ENCODE data around the gene PARD3B. TPM values are rescaled to one million over a fixed set of nuclear protein-coding genes. Genes with fewer than 3 reads are reported as not detected.

PARD3B gene
- total and polyA plus RNA-seq, 2 of the 4 experiments (the other 2 are of a cell fraction), result 3.3 to 15.6 TPM

DNA sequence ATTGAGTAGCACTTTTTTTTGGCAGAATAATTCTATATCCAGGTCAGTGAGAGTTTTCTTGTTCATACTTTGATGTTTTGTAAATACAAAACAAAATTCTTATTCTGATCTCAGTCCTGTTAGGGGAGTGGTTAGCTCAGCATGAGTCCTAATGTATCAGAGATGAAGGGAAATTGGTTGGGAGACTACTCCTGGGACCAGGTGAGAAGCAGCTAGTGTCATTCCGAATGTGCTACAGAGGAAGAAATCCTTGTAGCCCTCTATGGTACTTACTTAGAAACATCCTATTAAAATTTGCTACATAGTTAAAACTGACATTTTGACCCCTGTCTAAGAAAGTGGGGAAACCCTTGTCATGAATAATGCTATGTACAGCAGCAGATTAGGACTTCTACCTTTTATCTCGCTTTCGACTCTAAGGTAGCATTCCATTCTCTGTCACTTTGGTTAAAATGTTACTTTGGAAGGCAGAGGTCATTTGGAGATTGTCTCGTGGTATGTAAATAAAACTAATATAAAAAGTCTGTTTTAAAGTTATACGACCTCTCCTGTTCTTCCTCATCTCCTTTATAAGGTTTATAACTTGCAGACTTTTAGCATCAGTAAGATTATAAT is 65.8 kb downstream of the PARD3B start:
- Histone ChIP-seq H3K4me3 (ENCODE audit: insufficient read depth, low read depth, low read length) (no peak overlapping the region), H3K4ac (ENCODE audit: low read depth, low read length) (no peak overlapping the region), H2BK5ac (ENCODE audit: low read depth, low read length, poor library complexity, severe bottlenecking) (no peak overlapping the region), H4K91ac (ENCODE audit: insufficient read depth, low read depth, low read length) (no peak overlapping the region), H4K5ac (ENCODE audit: low read depth, low read length) (no peak overlapping the region), H2BK15ac (ENCODE audit: low read depth, low read length) (no peak overlapping the region), H2AK9ac (replicated peaks; ENCODE audit: low read depth, low read length, poor library complexity) (no peak overlapping the region), H3K4me2 (ENCODE audit: low read depth, low read length) (no peak overlapping the region), H3K9me1 (ENCODE audit: insufficient read depth, low read length) (0 out of 2 replicates have a peak, but pooled peaks cover 4% of the 10 kb centered on the region), H3K27me3 (ENCODE audit: control insufficient read depth, insufficient read depth, low read length) (no peaks in the 10 kb centered on the region), H3K9ac (ENCODE audit: low read depth, low read length) (no peak overlapping the region), H3K79me1 (ENCODE audit: low read depth in 1 of 2, low read length in 2 of 2) (peaks cover 30 to 49% of the 10 kb centered on the region in 2 experiments), H3K56ac (ENCODE audit: extremely low read depth, insufficient read depth, low read length) (no peak overlapping the region), H3K23ac (ENCODE audit: low read depth, low read length) (no peak overlapping the region), H4K20me1 (ENCODE audit: insufficient read depth, low read length) (peaks cover 11% of the 10 kb centered on the region; the same call in 1 of the 2 replicates), H2AFZ (replicated peaks; ENCODE audit: low read length, poor library complexity) (no peak overlapping the region), H4K8ac (ENCODE audit: low read depth in 2 of 2, low read length in 2 of 2) (no peak overlapping the region), H2BK120ac (ENCODE audit: low read depth, low read length) (no peak overlapping the region), H2AK5ac (ENCODE audit: low read depth, low read length) (no peak overlapping the region), H3K27ac (ENCODE audit: insufficient read depth, low read length) (no peak overlapping the region), H3K4me1 (ENCODE audit: control insufficient read depth, insufficient read depth, low read length) (peaks cover 5% of the 10 kb centered on the region), H3K14ac (replicated peaks; ENCODE audit: low read depth, low read length) (no peak overlapping the region), H3K36me3 (ENCODE audit: control insufficient read depth, insufficient read depth, low read length) (no peaks in the 10 kb centered on the region), H3K18ac (ENCODE audit: low read depth, low read length) (no peak overlapping the region), H2BK20ac (ENCODE audit: low read depth, low read length) (no peak overlapping the region), H3K9me3 (ENCODE audit: control insufficient read depth, insufficient read depth, low read length) (no peaks in the 10 kb centered on the region)
- DNase-seq, result no peak
- intact Hi-C loops (cut with micrococcal nuclease) (loop anchor here (5.0 kb wide), 1 partner anchor 71 kb away; no protein-coding TSS in a partner anchor), in situ Hi-C loops (cut with MboI; ENCODE audit: low sequenced_read_pairs) (no loop called here), dilution Hi-C loops (cut with HindIII; ENCODE audit: low sequenced_read_pairs, unreplicated experiment) (no loop called here)
- WGBS, 2 experiments (ENCODE audit: extremely low coverage in 2 of 2, insufficient read length in 1 of 2), result no CpG with 5 or more reads among the region's 5 CpGs
- no TSS peak for BruUV-seq (replicated peaks)
- CTCF ChIA-PET, result interaction anchor here (0.7 kb wide), 1 partner anchor 23 kb away, joined by 4 read pairs; no protein-coding TSS in a partner anchor
- POLR2A ChIA-PET (ENCODE audit: unreplicated experiment), result no interaction called here
- no peak for TF ChIP-seq RCOR1 (IDR thresholded peaks at IDR 0.05; ENCODE audit: insufficient replicate concordance, low read length)
- TF ChIP-seq RAD21 (IDR thresholded peaks at IDR 0.05; ENCODE audit: low read length), result no peak
- TF ChIP-seq RFX5 (IDR thresholded peaks at IDR 0.05; ENCODE audit: low read depth, low read length), result no peak
- no peak for ATAC-seq (ENCODE audit: low read depth)
